NT2/D1 (cell line): ENCODE data around the gene CUEDC1.

Source experiments
- DNase-seq: peaks from one replicate; pipeline ENCODE4 v3.0.0-alpha.2; 2011; ENCODE audit warnings: low read depth, low spot score
- H3K27me3 ChIP-seq: 2 replicates; pipeline ENCODE4 v1.6.0; 2011; ENCODE audit warnings: mild to moderate bottlenecking; ENCODE audit not compliant: insufficient read length, insufficient read depth
- H3K36me3 ChIP-seq: 2 replicates; pipeline ENCODE4 v1.6.1; 2011; ENCODE audit warnings: mild to moderate bottlenecking, low read length, mixed read lengths; ENCODE audit not compliant: insufficient read depth, insufficient read length
- H3K4me1 ChIP-seq: 2 replicates; pipeline ENCODE4 v1.5.1; 2011; ENCODE audit not compliant: insufficient read depth, insufficient read length
- H3K4me3 ChIP-seq: 2 replicates; pipeline ENCODE4 v1.5.1; 2011; ENCODE audit warnings: low read depth; ENCODE audit not compliant: insufficient read length
- H3K9ac ChIP-seq: 2 replicates; pipeline ENCODE4 v1.6.0; 2011; ENCODE audit warnings: low read depth; ENCODE audit not compliant: insufficient read length
- H3K9me3 ChIP-seq: 2 replicates; pipeline ENCODE4 v1.5.1; 2011; ENCODE audit warnings: mild to moderate bottlenecking, low read length; ENCODE audit not compliant: insufficient read depth
- SUZ12 ChIP-seq: IDR thresholded peaks from 2 replicates; pipeline ENCODE4 v1.6.1; 2011; ENCODE audit not compliant: insufficient read length, insufficient read depth; ENCODE audit errors: extremely low read depth
- YY1 ChIP-seq: IDR thresholded peaks from 2 replicates; pipeline ENCODE4 v1.6.1; 2011; ENCODE audit not compliant: insufficient read length, insufficient read depth
- ZNF274 ChIP-seq: IDR thresholded peaks from 2 replicates; pipeline ENCODE4 v1.6.1; 2011; ENCODE audit warnings: mild to moderate bottlenecking, low read depth, low read length

CUEDC1 gene

GRCh38 chr17:57900991-57901743 lies 54.0 kb downstream of the CUEDC1 start:
- Histone ChIP-seq H3K36me3 (peaks cover 8% of the 10 kb centered on the region), H3K27me3 (no peaks in the 10 kb centered on the region), H3K4me3 (no peak overlapping the region), H3K9ac (no peak overlapping the region), H3K4me1 (peaks cover 34% of the 10 kb centered on the region), H3K9me3 (no peaks in the 10 kb centered on the region)
- no peak for TF ChIP-seq SUZ12
- TF ChIP-seq ZNF274: no peak
- TF ChIP-seq YY1: no peak
- no peak for DNase-seq

GRCh38 chr17:57899822-57900221 lies 55.4 kb downstream of the CUEDC1 start:
- DNase-seq: no peak
- no peaks in the 10 kb centered on the region for H3K27me3 ChIP-seq
- H3K9me3 ChIP-seq: no peaks in the 10 kb centered on the region
- H3K36me3 ChIP-seq: peaks cover 8% of the 10 kb centered on the region
- H3K4me1 ChIP-seq: peaks cover 30% of the 10 kb centered on the region
- H3K4me3 ChIP-seq: no peak overlapping the region
- no peak for TF ChIP-seq SUZ12
- no peak for TF ChIP-seq ZNF274
- TF ChIP-seq YY1: no peak
- peak overlapping the region; percentile 76 for H3K9ac ChIP-seq

GRCh38 chr17:57899391-57899790 lies 55.8 kb downstream of the CUEDC1 start:
- Histone ChIP-seq H3K4me3 (no peak overlapping the region), H3K27me3 (no peaks in the 10 kb centered on the region), H3K36me3 (peaks cover 8% of the 10 kb centered on the region), H3K4me1 (peaks cover 29% of the 10 kb centered on the region), H3K9me3 (no peaks in the 10 kb centered on the region), H3K9ac (peak overlapping the region; percentile 76)
- TF ChIP-seq SUZ12: no peak
- no peak for TF ChIP-seq YY1
- no peak for TF ChIP-seq ZNF274
- no peak for DNase-seq

- H3K27me3 ChIP-seq: no peaks in the 10 kb centered on the region
- peak overlapping the region; percentile 76 for H3K9ac ChIP-seq
- no peak for TF ChIP-seq ZNF274
- TF ChIP-seq YY1: no peak
- TF ChIP-seq SUZ12: no peak
- no peaks in the 10 kb centered on the region for H3K9me3 ChIP-seq
- no peak overlapping the region for H3K4me3 ChIP-seq
- H3K4me1 ChIP-seq: peaks cover 29% of the 10 kb centered on the region
- H3K36me3 ChIP-seq: peaks cover 8% of the 10 kb centered on the region
- no peak for DNase-seq
Measured at GRCh38 chr17:57898487-57899311, 56.5 kb downstream of the CUEDC1 start.

GRCh38 chr17:57895382-57896060 lies 59.7 kb downstream of the CUEDC1 start:
- TF ChIP-seq SUZ12 (no peak), ZNF274 (no peak), YY1 (no peak)
- H3K9ac ChIP-seq: no peak overlapping the region
- DNase-seq: no peak
- no peaks in the 10 kb centered on the region for H3K27me3 ChIP-seq
- peaks cover 31% of the 10 kb centered on the region for H3K4me1 ChIP-seq
- peaks cover 5% of the 10 kb centered on the region for H3K36me3 ChIP-seq
- H3K4me3 ChIP-seq: no peak overlapping the region
- peaks cover 8% of the 10 kb centered on the region; the same call in 1 of the 2 replicates for H3K9me3 ChIP-seq

DNA sequence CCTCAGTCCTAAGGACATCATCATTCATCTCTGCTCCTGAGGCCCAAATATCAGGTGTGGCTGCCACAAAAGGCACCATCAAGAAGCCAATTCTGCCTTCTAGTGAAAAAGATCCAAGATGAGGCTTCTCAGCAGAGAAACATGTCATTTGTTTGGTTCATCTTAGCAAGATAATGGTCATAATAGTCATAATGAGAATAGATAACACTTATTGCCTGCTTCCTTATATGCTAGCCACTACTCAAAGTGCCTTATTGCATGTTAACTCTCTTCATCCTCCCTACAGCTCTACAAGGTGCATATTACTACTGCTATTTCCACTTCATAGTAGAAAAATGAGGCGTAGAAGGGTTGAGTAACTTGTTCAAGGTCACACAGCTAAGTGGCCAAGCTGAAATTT lies 60.4 kb downstream of the CUEDC1 start:
- Histone ChIP-seq H3K27me3 (no peaks in the 10 kb centered on the region), H3K9ac (no peak overlapping the region), H3K4me3 (no peak overlapping the region), H3K4me1 (peaks cover 29% of the 10 kb centered on the region), H3K9me3 (peaks cover 8% of the 10 kb centered on the region; the same call in 1 of the 2 replicates), H3K36me3 (peaks cover 5% of the 10 kb centered on the region)
- no peak for TF ChIP-seq YY1
- no peak for TF ChIP-seq ZNF274
- no peak for TF ChIP-seq SUZ12
- DNase-seq: no peak
